RWPE1 (cell line): ENCODE data around the gene SMIM8.

Source experiments
- CTCF ChIA-PET: fragments of 350-600 bp; sonication (Branson Sonifier 250); formaldehyde crosslinking; extraction: SDS; loops from one replicate; lab custom pipeline; 2021; lab: Yijun Ruan, JAX
- POLR2A ChIA-PET: fragments of 400-600 bp; formaldehyde crosslinking; extraction: SDS; loops from one replicate; lab custom pipeline; 2020; ENCODE audit warnings: antibody characterized with exemption; ENCODE audit not compliant: low non-redundant PET; lab: Yijun Ruan, JAX
- DNase-seq: peaks from one replicate; pipeline ENCODE4 v3.0.0; 2012; ENCODE audit warnings: low spot score
- H3K27ac ChIP-seq: fragments of 450-650 bp; 2 replicates; pipeline ENCODE4 v1.5.1; 2017
- TF ChIP-seq, protein P1 (sequence below): fragments of 450-650 bp; conservative IDR thresholded peaks from 2 replicates; pipeline ENCODE4 v1.5.1; 2017; ENCODE audit warnings: low read depth, mild to moderate bottlenecking

SMIM8 gene, protein sequence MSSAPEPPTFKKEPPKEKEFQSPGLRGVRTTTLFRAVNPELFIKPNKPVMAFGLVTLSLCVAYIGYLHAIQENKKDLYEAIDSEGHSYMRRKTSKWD

DNA sequence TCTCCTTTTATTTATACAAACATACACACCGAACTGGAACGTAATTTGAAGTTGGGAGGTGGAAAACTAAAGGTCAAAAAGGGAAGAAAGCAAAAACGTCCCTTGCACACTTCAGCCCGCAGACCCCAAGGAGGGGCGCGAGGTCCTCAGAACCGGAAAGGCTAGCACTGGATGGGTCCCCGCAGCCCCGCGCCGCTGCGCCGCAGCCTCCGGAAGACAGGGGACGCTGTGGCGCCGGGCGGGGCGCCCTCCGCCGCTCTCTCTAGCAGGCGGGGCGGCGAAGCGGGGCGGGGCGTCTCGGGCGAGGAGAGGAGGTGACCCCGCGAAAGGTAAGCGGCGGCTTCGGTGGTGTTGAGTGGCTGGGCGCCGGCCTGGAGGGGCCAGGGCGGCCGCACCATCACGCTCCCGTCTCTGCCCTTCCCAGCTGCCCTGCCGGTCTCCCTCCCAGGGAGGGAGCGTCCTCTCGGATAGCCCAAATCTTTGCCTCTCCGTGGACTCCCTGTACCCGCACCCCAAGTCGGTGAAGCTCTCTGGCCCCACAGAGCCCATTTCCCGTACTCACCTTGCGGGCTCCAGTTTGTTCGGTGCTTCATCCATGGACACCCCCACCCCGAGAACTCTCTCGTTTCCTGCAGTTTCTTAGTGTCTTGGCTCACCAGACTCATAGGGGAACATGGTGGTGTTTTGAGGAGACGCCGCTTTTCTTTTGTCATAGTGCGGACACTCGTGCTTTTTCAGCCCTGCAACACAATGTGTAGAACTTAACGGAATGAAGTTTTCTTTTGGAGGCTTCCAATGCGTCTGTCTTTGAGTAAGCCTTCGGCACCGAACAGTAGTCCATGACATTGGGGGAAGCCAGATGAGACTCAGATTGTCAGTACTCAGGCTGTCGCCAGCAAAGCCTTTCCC lies at the start of gene SMIM8:
SMIM8 (plus strand) TSS at position 285 of the 909 bp plus-strand sequence. CDS start 14,444 bp downstream, outside the sequence.
- ChIA-PET CTCF (interaction anchor here (0.6 to 0.7 kb wide), 12 partner anchors 16 to 1402 kb away, joined by 3 to 4 read pairs (median 3); partner anchors contain the start of gene C6orf163), POLR2A (no interaction called here)
- peak within 1 kb of the TSS; percentile 70 for H3K27ac ChIP-seq
- TF ChIP-seq, protein P1, sequence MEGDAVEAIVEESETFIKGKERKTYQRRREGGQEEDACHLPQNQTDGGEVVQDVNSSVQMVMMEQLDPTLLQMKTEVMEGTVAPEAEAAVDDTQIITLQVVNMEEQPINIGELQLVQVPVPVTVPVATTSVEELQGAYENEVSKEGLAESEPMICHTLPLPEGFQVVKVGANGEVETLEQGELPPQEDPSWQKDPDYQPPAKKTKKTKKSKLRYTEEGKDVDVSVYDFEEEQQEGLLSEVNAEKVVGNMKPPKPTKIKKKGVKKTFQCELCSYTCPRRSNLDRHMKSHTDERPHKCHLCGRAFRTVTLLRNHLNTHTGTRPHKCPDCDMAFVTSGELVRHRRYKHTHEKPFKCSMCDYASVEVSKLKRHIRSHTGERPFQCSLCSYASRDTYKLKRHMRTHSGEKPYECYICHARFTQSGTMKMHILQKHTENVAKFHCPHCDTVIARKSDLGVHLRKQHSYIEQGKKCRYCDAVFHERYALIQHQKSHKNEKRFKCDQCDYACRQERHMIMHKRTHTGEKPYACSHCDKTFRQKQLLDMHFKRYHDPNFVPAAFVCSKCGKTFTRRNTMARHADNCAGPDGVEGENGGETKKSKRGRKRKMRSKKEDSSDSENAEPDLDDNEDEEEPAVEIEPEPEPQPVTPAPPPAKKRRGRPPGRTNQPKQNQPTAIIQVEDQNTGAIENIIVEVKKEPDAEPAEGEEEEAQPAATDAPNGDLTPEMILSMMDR, result peak; percentile 100
- DNase-seq, result peak; percentile 89

DNA sequence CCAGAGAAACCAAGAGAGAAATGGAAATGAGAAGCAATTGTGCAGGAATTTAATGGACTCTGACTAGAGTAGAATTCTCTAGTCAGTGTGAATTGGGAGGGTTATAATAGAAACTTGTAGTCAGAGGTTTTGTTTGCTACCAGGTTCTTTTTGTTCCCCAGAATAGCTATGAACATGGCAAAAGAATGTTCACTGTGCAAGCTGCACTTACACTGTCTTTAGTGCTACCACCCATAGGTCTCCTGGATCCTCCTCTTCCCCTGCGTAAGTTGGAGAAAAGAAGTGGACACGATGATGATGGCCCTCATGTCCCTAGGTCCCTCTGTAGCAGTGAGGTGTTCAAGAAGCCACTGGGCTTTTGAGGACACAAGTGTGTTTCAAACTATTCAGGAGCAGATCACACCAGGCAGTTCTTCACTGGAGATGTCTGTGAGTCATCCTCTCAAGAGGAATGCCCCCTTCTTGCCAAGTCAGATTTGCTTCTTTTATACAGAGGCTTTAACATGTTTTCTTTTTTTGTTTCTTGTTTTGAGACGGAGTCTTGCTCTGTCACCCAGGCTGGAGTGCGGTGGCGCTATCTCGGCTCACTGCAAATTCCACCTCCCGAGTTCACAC lies 47.6 kb upstream of the SMIM8 start:
- POLR2A ChIA-PET, result no interaction called here
- no peak overlapping the region for H3K27ac ChIP-seq
- CTCF ChIA-PET, result no interaction called here
- TF ChIP-seq, protein P1, result no peak
- peak; percentile 17 for DNase-seq

DNA sequence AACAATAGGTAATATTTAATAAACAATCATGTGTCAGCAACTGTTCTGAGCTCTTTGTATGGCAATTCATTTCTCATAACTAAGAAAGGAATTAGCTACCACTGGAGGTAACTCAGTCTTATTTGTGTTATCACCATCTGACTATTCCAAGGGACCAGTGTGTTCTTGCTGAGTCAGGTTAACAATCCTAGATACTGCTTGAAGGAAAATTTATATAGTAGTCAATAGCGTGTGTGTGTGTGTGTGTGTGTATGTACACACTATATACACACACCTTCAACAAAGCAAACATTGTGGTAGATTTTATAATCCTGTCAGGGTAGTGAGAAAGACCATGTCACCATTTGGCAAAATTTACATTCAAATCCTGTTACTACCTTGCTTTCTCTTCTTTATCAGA lies 45.8 kb upstream of the SMIM8 start:
- ChIA-PET POLR2A (no interaction called here), CTCF (interaction anchor here (0.6 to 0.9 kb wide), 2 partner anchors 11 to 210 kb away, joined by 4 to 5 read pairs; no protein-coding TSS in a partner anchor)
- TF ChIP-seq, protein P1, result no peak
- H3K27ac ChIP-seq, result no peak overlapping the region
- DNase-seq, result no peak

DNA sequence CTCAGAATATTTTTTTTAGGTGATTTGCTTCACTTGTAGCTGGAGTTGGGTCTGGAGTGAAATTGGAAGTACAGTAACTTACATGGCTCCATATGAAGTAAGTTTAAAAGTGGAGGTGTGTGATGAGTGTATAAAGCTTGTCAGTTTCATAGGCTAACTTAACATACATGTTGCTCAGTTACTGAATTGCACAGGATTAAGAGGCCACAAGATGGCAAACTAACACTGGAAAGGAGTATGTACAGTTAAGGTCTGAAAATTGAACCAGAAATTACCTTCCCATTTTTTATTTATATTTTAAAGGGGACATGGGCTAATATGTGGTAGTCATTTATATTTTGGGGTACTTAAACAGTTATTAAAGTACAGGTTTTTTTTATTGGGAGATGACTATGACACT lies 45.3 kb upstream of the SMIM8 start:
- POLR2A ChIA-PET, result no interaction called here
- H3K27ac ChIP-seq, result no peak overlapping the region
- no peak for DNase-seq
- TF ChIP-seq, protein P1, result no peak
- CTCF ChIA-PET, result interaction anchor here (0.6 kb wide), 1 partner anchor 11 kb away, joined by 5 read pairs; no protein-coding TSS in a partner anchor

DNA sequence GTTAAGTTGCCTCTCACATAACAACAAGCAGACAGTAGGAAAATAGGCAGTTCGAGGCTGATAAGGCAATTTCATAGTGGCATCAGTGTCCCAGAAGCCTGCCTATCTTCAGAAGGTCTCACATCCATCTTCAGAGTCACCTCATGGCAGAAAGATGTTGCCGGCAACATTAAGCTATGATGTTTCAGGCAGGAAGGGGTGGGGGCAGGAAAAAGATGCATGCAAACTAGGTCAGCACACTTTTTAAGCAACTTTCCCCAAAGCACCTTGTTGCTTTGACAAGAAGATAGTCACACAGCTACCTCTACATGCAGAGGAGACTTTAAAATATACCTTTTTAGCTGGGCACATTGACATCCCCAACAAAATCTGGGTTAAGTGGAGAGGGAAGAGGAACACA lies 43.2 kb upstream of the SMIM8 start:
- H3K27ac ChIP-seq, result no peak overlapping the region
- CTCF ChIA-PET, result interaction anchor here (0.8 kb wide), 1 partner anchor 43 kb away, joined by 3 read pairs; no protein-coding TSS in a partner anchor
- no peak for DNase-seq
- TF ChIP-seq, protein P1, result no peak
- POLR2A ChIA-PET, result no interaction called here

DNA sequence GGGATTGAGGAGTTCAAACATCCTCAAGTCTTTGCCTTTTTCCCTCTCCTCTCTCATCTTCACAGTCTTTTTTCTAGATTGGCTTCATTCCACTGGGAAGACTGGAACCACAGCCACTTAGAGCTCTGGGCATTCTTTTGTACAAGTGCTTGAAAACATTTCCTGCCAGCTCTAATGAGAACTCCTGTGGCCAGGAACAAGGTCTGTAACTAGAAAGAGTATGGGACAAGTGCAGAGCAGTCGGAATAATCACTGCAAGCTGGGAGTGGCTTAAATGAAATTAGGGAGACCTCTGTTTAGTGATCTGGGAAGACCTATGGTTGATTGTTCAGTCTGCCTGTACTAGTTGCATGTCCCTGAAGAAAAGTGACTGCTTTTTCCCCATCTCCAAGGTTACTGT lies 41.0 kb upstream of the SMIM8 start:
- TF ChIP-seq, protein P1, result no peak
- H3K27ac ChIP-seq, result no peak overlapping the region
- CTCF ChIA-PET, result interaction anchor here (1.1 kb wide), 1 partner anchor 40 kb away, joined by 3 read pairs; no protein-coding TSS in a partner anchor
- POLR2A ChIA-PET, result no interaction called here
- DNase-seq, result no peak
